IMR-90 (cell line): ENCODE measurements around the gene DNAJB5. TPM values are rescaled to one million over a fixed set of nuclear protein-coding genes. Genes with fewer than 3 reads are reported as not detected.

ENCODE experiments used
- ATAC-seq: fragments of 200-7000 bp; cut with Tn5 transposase; 2 replicates; pipeline ENCODE4 v1.9.1; 2020; ENCODE audit warnings: low read depth, mild to moderate bottlenecking, moderate library complexity
- BruUV-seq: library from RNA; stranded (reverse); fragments of 400-500 nt; replicated peaks from 2 replicates; lab custom pipeline; 2021; lab: Mats Ljungman, UMichigan
- CTCF ChIA-PET: fragments of 300-600 bp; formaldehyde crosslinking; extraction: SDS; loops from one replicate; lab custom pipeline; 2021; ENCODE audit warnings: antibody characterized with exemption; lab: Yijun Ruan, JAX
- POLR2A ChIA-PET: fragments of 300-600 bp; sonication (Branson Sonifier 250); formaldehyde crosslinking; loops from one replicate; lab custom pipeline; 2022; ENCODE audit warnings: antibody characterized with exemption; ENCODE audit not compliant: unreplicated experiment; lab: Charles Lee
- DNase-seq: peaks from one replicate; pipeline ENCODE4 v3.0.0; 2013
- H2AFZ ChIP-seq: replicated peaks from 2 replicates; pipeline ENCODE3; 2013; ENCODE audit warnings: low read length, mild to moderate bottlenecking; ENCODE audit not compliant: poor library complexity
- H2AK5ac ChIP-seq: 2 replicates; pipeline ENCODE4 v1.6.1; 2013; ENCODE audit warnings: low read depth, low read length, inconsistent platforms
- H2AK9ac ChIP-seq: replicated peaks from 2 replicates; pipeline ENCODE3; 2013; ENCODE audit warnings: mild to moderate bottlenecking, low read depth, low read length, moderate library complexity; ENCODE audit not compliant: poor library complexity
- H2BK120ac ChIP-seq: 2 replicates; pipeline ENCODE4 v1.6.1; 2013; ENCODE audit warnings: low read depth, low read length, inconsistent platforms
- H2BK15ac ChIP-seq: 3 replicates; pipeline ENCODE4 v1.6.1; 2013; ENCODE audit warnings: low read depth, low read length, inconsistent platforms
- H2BK20ac ChIP-seq: 2 replicates; pipeline ENCODE4 v1.6.1; 2013; ENCODE audit warnings: low read depth, mild to moderate bottlenecking, inconsistent platforms, low read length, moderate library complexity
- H2BK5ac ChIP-seq: 2 replicates; pipeline ENCODE4 v1.6.1; 2013; ENCODE audit warnings: mild to moderate bottlenecking, low read depth, low read length, inconsistent platforms; ENCODE audit not compliant: poor library complexity, severe bottlenecking
- H3K14ac ChIP-seq: replicated peaks from 2 replicates; pipeline ENCODE4 v1.6.1; 2013; ENCODE audit warnings: low read depth, low read length, inconsistent platforms
- H3K18ac ChIP-seq: 2 replicates; pipeline ENCODE4 v1.6.1; 2013; ENCODE audit warnings: low read depth, low read length, control low read depth
- H3K23ac ChIP-seq: 2 replicates; pipeline ENCODE4 v1.6.1; 2013; ENCODE audit warnings: low read depth, low read length, inconsistent platforms
- H3K27ac ChIP-seq: 2 replicates; pipeline ENCODE4 v1.5.1; 2013; ENCODE audit warnings: mild to moderate bottlenecking, control low read depth, low read length; ENCODE audit not compliant: insufficient read depth
- H3K27me3 ChIP-seq: 2 replicates; pipeline ENCODE4 v1.6.1; 2013; ENCODE audit warnings: low read length; ENCODE audit not compliant: control insufficient read depth, insufficient read depth
- H3K36me3 ChIP-seq: 2 replicates; pipeline ENCODE4 v1.6.1; 2013; ENCODE audit warnings: low read length, mixed read lengths; ENCODE audit not compliant: control insufficient read depth, insufficient read depth
- H3K4ac ChIP-seq: 2 replicates; pipeline ENCODE4 v1.6.1; 2013; ENCODE audit warnings: low read depth, low read length, inconsistent platforms
- H3K4me1 ChIP-seq: 2 replicates; pipeline ENCODE4 v1.6.1; 2013; ENCODE audit warnings: low read length, mixed read lengths; ENCODE audit not compliant: control insufficient read depth, insufficient read depth
- H3K4me2 ChIP-seq: 2 replicates; pipeline ENCODE4 v1.6.1; 2013; ENCODE audit warnings: low read depth, mild to moderate bottlenecking, control low read depth, low read length, moderate library complexity
- H3K4me3 ChIP-seq: 2 replicates; pipeline ENCODE4 v1.5.1; 2013; ENCODE audit warnings: low read depth, mild to moderate bottlenecking, control low read depth, low read length, moderate library complexity; ENCODE audit not compliant: insufficient read depth
- H3K56ac ChIP-seq: 2 replicates; pipeline ENCODE4 v1.6.1; 2013; ENCODE audit warnings: low read length, inconsistent platforms; ENCODE audit not compliant: insufficient read depth; ENCODE audit errors: extremely low read depth
- H3K79me1 ChIP-seq, 2 experiments: 2 replicates each; pipeline ENCODE4 v1.6.1; 2013; ENCODE audit warnings: low read length in 2 of 2, inconsistent platforms in 1 of 2, low read depth in 1 of 2
- H3K9ac ChIP-seq: 2 replicates; pipeline ENCODE4 v1.6.1; 2013; ENCODE audit warnings: low read depth, low read length, control low read depth
- H3K9me1 ChIP-seq: 2 replicates; pipeline ENCODE4 v1.6.1; 2013; ENCODE audit warnings: low read length, inconsistent platforms; ENCODE audit not compliant: insufficient read depth
- H3K9me3 ChIP-seq: 2 replicates; pipeline ENCODE4 v1.6.1; 2013; ENCODE audit warnings: low read length; ENCODE audit not compliant: control insufficient read depth, insufficient read depth
- H4K20me1 ChIP-seq: 2 replicates; pipeline ENCODE4 v1.6.1; 2013; ENCODE audit warnings: low read length, inconsistent platforms; ENCODE audit not compliant: insufficient read depth
- H4K5ac ChIP-seq: 2 replicates; pipeline ENCODE4 v1.6.1; 2013; ENCODE audit warnings: mild to moderate bottlenecking, low read depth, low read length, control low read depth
- H4K8ac ChIP-seq, 2 experiments: 2 replicates each; pipeline ENCODE4 v1.6.1; 2013; ENCODE audit warnings: low read depth in 2 of 2, low read length in 2 of 2, control low read depth in 1 of 2, inconsistent platforms in 1 of 2
- H4K91ac ChIP-seq: 2 replicates; pipeline ENCODE4 v1.6.1; 2013; ENCODE audit warnings: low read depth, low read length, inconsistent platforms; ENCODE audit not compliant: insufficient read depth
- CEBPB ChIP-seq: IDR thresholded peaks from 2 replicates; pipeline ENCODE4 v1.6.1; 2012; ENCODE audit warnings: low read depth, low read length, improper control_type of control experiment
- ELK1 ChIP-seq: fragments of 150-350 bp; IDR thresholded peaks from 2 replicates; pipeline ENCODE4 v1.6.1; 2016; ENCODE audit warnings: low read depth, mild to moderate bottlenecking, low read length, moderate library complexity, borderline replicate concordance
- RFX5 ChIP-seq: IDR thresholded peaks from 2 replicates; pipeline ENCODE4 v1.8.0; 2012; ENCODE audit warnings: low read depth, mild to moderate bottlenecking, low read length, moderate library complexity
- WGBS, 2 experiments: methylation state at CpG; one replicate each; pipeline versions ENCODE4 v1.1.5 to v1.1.7; 2013; ENCODE audit warnings: missing lambda C conversion rate in 2 of 2; ENCODE audit not compliant: insufficient read length in 1 of 2; ENCODE audit errors: extremely low coverage in 2 of 2; 5-methylcytosine and 5-hydroxymethylcytosine counted together
- dilution Hi-C: fragments of 300-500 bp; cut with HindIII; formaldehyde crosslinking; loops from one replicate; pipeline ENCODE4 v1.14.3; 2018; ENCODE audit warnings: low sequenced_read_pairs; ENCODE audit not compliant: unreplicated experiment
- in situ Hi-C: fragments of 300-500 bp; cut with MboI; formaldehyde crosslinking; loops from 3 replicates; pipeline ENCODE4 v1.14.3; 2019; ENCODE audit warnings: low sequenced_read_pairs, inconsistent platforms, mixed read lengths
- intact Hi-C: fragments of 100-400 bp; cut with micrococcal nuclease; formaldehyde crosslinking; loops from 2 replicates; pipeline ENCODE4 v1.10.0; 2022
- polyA plus RNA-seq, 3 experiments: library from polyadenylated mRNA; depleted of rRNA; stranded (reverse); fragments of >200 nt; gene quantifications; 2 replicates each; pipeline ENCODE4 v1.2.3, GENCODE V29; 2012; ENCODE audit warnings: low replicate concordance in 1 of 3
- total RNA-seq: library from RNA; depleted of rRNA; stranded (reverse); fragments of >200 nt; gene quantifications from 2 replicates; pipeline ENCODE4 v1.2.3, GENCODE V29; 2012

DNAJB5 gene
- total and polyA plus RNA-seq, 2 of the 4 experiments (the other 2 are of a cell fraction): 11.4 to 14.9 TPM

GRCh38 chr9:34994900-34995669, 5.5 kb downstream of the DNAJB5 start:
- H3K9ac ChIP-seq: no peak overlapping the region
- CTCF ChIA-PET: interaction anchor here (1.0 to 2.6 kb wide), 6 partner anchors 17 to 95 kb away, joined by 3 to 14 read pairs (median 4); no protein-coding TSS in a partner anchor
- POLR2A ChIA-PET: interaction anchor here (0.6 kb wide), 1 partner anchor 74 kb away, joined by 3 read pairs; no protein-coding TSS in a partner anchor
- H3K79me1 ChIP-seq: peaks cover 13 to 65% of the 10 kb centered on the region in 2 experiments
- H4K91ac ChIP-seq: no peak overlapping the region
- H3K4me2 ChIP-seq: no peak overlapping the region
- no peak overlapping the region for H2BK15ac ChIP-seq
- H3K18ac ChIP-seq: no peak overlapping the region
- in situ Hi-C loops (no loop called here), intact Hi-C loops (loop anchor here (1.0 to 2.0 kb wide), 2 partner anchors 76 to 96 kb away; no protein-coding TSS in a partner anchor), dilution Hi-C loops (no loop called here)
- no peak overlapping the region for H3K14ac ChIP-seq
- no peak overlapping the region for H2AK9ac ChIP-seq
- no peak overlapping the region for H2BK120ac ChIP-seq
- H3K4me1 ChIP-seq: peaks cover 44% of the 10 kb centered on the region
- H3K27me3 ChIP-seq: no peaks in the 10 kb centered on the region
- H2AFZ ChIP-seq: no peak overlapping the region
- H2BK20ac ChIP-seq: no peak overlapping the region
- ATAC-seq (no peak), DNase-seq (no peak)
- H3K9me3 ChIP-seq: no peaks in the 10 kb centered on the region
- no TSS peak for BruUV-seq
- WGBS, 2 experiments: 67% methylated on average over 1 of the region's 7 CpGs; no CpG with 5 or more reads in 1 of the 2 experiments
- no peaks in the 10 kb centered on the region for H4K20me1 ChIP-seq
- no peak overlapping the region for H3K56ac ChIP-seq
- peak overlapping the region; percentile 24; the same call in 1 of the 2 replicates for H3K4ac ChIP-seq
- H4K8ac ChIP-seq: 0 out of 4 replicates have a peak overlapping the region, but pooled peaks of 1 of the 2 experiments have one; percentile 5
- peaks cover 43% of the 10 kb centered on the region for H3K9me1 ChIP-seq
- TF ChIP-seq ELK1: no peak
- peak; percentile 62; the same call in 1 of the 2 replicates for TF ChIP-seq CEBPB
- peak; percentile 38; the same call in 1 of the 2 replicates for TF ChIP-seq RFX5
- peak overlapping the region; percentile 52; the same call in 1 of the 2 replicates for H2AK5ac ChIP-seq
- H3K36me3 ChIP-seq: peaks cover 19% of the 10 kb centered on the region
- no peak overlapping the region for H3K4me3 ChIP-seq
- H3K27ac ChIP-seq: no peak overlapping the region; the same call in 1 of the 2 replicates
- peak overlapping the region; percentile 43 for H2BK5ac ChIP-seq
- H4K5ac ChIP-seq: no peak overlapping the region
- no peak overlapping the region for H3K23ac ChIP-seq
